ENCODE results near the gene LENEP.

- TF ChIP-seq POLR2A (IDR thresholded peaks at IDR 0.05) (no peak), CTCF (IDR thresholded peaks at IDR 0.05) (no peak), POLR2AphosphoS5 (IDR thresholded peaks at IDR 0.05) (no peak)
These were observed 6.1 kb upstream of the LENEP start for GRCh38 chr1:154987326-154987725.

Measured in transverse colon (tissue), 4 donors.